Measurements from ENCODE around the gene SPART.

DNA sequence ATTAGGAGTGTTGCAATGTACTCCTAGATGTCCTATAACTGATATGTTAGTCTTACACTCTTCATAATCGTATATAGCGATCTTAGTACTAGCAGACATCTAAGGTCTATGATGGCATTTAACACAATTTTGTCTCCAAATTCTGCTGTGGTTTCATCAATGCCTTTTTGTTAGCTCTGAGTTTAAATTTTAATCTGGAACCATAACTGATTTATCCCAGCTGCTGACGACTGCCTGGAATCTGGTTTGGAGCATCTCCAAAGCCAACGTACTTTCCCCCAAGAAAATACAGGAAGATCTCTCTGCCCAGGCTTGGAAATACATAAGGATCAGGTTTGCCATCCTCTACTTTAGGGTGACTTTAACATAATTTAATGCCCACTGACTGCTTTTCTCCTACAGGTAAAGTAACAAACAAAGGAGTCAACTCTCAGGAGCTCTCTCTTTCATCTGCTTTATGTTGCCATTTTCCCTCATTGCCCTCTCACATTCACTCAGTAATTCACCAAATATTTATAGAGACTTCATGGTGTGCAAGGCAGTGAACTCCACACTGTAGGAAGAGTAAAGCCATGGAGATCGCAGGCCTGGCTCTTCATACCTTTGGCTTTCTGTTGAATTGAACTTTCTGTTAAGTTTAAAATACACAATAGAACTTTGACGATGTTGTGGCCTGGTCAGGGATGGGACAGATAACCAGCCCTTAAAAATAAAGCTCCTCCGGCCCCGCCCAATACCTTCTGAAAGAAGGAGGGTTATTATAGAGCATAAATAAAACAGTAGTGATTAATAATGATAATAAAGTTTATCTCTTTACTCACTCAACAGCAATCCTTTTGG lies 23.3 kb upstream of the SPART start:
- TF ChIP-seq, protein P1, sequence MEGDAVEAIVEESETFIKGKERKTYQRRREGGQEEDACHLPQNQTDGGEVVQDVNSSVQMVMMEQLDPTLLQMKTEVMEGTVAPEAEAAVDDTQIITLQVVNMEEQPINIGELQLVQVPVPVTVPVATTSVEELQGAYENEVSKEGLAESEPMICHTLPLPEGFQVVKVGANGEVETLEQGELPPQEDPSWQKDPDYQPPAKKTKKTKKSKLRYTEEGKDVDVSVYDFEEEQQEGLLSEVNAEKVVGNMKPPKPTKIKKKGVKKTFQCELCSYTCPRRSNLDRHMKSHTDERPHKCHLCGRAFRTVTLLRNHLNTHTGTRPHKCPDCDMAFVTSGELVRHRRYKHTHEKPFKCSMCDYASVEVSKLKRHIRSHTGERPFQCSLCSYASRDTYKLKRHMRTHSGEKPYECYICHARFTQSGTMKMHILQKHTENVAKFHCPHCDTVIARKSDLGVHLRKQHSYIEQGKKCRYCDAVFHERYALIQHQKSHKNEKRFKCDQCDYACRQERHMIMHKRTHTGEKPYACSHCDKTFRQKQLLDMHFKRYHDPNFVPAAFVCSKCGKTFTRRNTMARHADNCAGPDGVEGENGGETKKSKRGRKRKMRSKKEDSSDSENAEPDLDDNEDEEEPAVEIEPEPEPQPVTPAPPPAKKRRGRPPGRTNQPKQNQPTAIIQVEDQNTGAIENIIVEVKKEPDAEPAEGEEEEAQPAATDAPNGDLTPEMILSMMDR (IDR thresholded peaks at IDR 0.05), result no peak
- TF ChIP-seq POLR2A (IDR thresholded peaks at IDR 0.05), result no peak
